Neutrophil (primary cell): Measurements from ENCODE around the gene TPSB2.

Experiments
- H3K27ac ChIP-seq: fragments of 200-600 bp; sonication (generic); 2 replicates; pipeline ENCODE4 v1.5.1; 2016; ENCODE audit warnings: mild to moderate bottlenecking, moderate library complexity
- H3K27me3 ChIP-seq: fragments of 200-600 bp; sonication (generic); 2 replicates; pipeline ENCODE4 v1.6.0; 2016; ENCODE audit warnings: mild to moderate bottlenecking
- H3K36me3 ChIP-seq: fragments of 200-600 bp; sonication (generic); 2 replicates; pipeline ENCODE4 v1.5.1; 2017
- H3K4me1 ChIP-seq, 2 experiments: fragments of 200-600 bp in 1 of 2; sonication (generic) in 1 of 2; 1 replicate in 1 of 2; 2 replicates in 1 of 2; pipeline versions ENCODE4 v1.5.1 to v1.6.1; 2013 to 2016; ENCODE audit warnings: low read depth in 1 of 2, low read length in 1 of 2, mild to moderate bottlenecking in 1 of 2, moderate library complexity in 1 of 2; ENCODE audit not compliant: control insufficient read depth in 1 of 2, insufficient read depth in 1 of 2
- H3K4me3 ChIP-seq, 2 experiments: fragments of 200-600 bp in 1 of 2; sonication (generic) in 1 of 2; 1 replicate in 1 of 2; 2 replicates in 1 of 2; pipeline ENCODE4 v1.5.1; 2013 to 2016; ENCODE audit warnings: low read depth in 1 of 2, low read length in 1 of 2, mild to moderate bottlenecking in 1 of 2, moderate library complexity in 1 of 2
- H3K9me3 ChIP-seq: fragments of 200-600 bp; sonication (generic); 2 replicates; pipeline ENCODE4 v1.5.1; 2016
- TF ChIP-seq, protein P1 (sequence below): fragments of 200-600 bp; sonication (generic); IDR thresholded peaks from 2 replicates; pipeline ENCODE4 v1.5.1; 2016; ENCODE audit warnings: antibody characterized with exemption

The TPSB2 gene

DNA sequence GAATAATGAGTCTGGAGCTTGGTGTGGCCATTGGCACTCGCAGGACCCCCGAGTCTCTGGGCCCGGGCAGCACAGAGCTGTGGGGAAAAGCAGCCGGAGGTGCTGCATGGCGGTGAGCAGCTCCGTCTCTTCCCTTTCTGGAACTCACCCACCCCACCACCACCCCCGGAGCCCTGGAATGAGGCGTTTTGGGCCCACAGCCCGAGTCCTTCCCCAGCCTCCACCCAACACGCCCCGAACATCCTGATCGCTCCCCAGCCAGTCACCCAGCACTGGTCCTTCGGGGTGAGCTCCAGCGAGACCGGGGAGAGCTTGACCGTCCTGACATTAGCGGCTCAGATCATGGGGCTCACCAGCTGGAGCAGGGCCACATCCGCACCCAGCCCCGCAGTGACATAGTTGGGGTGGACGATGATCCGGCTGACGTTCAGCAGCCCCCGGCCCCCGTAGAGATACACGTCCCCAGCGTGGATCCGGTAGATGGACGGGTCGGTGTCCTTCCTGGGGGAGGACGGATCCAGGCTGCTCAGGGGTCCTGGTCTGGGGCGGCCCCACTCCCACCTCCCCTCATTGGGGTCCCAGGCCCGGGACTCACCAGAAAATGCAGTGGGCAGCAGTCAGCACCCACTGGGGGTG is 32.3 kb upstream of the TPSB2 start:
- no peak overlapping the region for H3K27ac ChIP-seq
- TF ChIP-seq, protein P1, sequence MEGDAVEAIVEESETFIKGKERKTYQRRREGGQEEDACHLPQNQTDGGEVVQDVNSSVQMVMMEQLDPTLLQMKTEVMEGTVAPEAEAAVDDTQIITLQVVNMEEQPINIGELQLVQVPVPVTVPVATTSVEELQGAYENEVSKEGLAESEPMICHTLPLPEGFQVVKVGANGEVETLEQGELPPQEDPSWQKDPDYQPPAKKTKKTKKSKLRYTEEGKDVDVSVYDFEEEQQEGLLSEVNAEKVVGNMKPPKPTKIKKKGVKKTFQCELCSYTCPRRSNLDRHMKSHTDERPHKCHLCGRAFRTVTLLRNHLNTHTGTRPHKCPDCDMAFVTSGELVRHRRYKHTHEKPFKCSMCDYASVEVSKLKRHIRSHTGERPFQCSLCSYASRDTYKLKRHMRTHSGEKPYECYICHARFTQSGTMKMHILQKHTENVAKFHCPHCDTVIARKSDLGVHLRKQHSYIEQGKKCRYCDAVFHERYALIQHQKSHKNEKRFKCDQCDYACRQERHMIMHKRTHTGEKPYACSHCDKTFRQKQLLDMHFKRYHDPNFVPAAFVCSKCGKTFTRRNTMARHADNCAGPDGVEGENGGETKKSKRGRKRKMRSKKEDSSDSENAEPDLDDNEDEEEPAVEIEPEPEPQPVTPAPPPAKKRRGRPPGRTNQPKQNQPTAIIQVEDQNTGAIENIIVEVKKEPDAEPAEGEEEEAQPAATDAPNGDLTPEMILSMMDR: no peak
- H3K9me3 ChIP-seq: no peaks in the 10 kb centered on the region
- H3K27me3 ChIP-seq: peaks cover 48% of the 10 kb centered on the region
- H3K4me1 ChIP-seq: no peaks in the 10 kb centered on the region
- no peak overlapping the region for H3K4me3 ChIP-seq
- H3K36me3 ChIP-seq: no peaks in the 10 kb centered on the region

- Histone ChIP-seq H3K36me3 (no peaks in the 10 kb centered on the region), H3K27ac (no peak overlapping the region), H3K27me3 (peaks cover 48% of the 10 kb centered on the region), H3K9me3 (no peaks in the 10 kb centered on the region), H3K4me1 (no peaks in the 10 kb centered on the region), H3K4me3 (no peak overlapping the region)
- TF ChIP-seq, protein P1: no peak
Measured at GRCh38 chr16:1261131-1261892, 31.3 kb upstream of the TPSB2 start.

DNA sequence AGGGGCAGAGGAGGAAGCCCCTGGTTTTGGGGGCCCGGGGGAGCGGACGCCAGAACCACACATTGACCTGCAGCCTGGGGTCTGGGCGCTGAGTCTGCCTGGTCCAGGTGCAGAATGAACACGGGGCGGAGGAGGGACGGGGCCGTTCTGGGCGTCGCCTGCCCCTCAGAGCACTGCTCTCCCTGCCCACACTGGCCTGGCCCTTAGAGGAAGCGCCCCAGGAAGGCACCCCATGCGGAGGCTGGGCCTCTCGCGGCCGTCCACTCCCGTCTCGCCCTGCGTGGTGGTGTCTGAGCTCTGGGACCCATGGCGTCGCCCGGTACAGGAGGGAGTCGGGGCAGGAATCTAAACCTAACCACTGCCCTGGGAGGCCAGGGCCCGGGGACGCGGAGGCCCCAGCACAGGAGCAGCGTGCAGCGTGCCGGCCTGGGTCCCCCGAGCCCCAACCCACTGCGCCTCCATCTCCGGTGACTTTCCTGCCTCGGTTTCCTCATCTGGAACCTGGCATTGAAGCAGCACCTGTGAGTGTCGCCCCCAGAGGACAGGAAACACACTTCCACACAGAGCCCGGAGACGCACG is 30.2 kb upstream of the TPSB2 start:
- Histone ChIP-seq H3K4me1 (no peaks in the 10 kb centered on the region), H3K36me3 (no peaks in the 10 kb centered on the region), H3K27ac (no peak overlapping the region), H3K27me3 (peaks cover 48% of the 10 kb centered on the region), H3K4me3 (no peak overlapping the region), H3K9me3 (no peaks in the 10 kb centered on the region)
- TF ChIP-seq, protein P1: no peak

GRCh38 chr16:1259760-1260068 is 29.7 kb upstream of the TPSB2 start:
- TF ChIP-seq, protein P1: no peak
- no peak overlapping the region for H3K27ac ChIP-seq
- no peaks in the 10 kb centered on the region for H3K4me1 ChIP-seq
- H3K27me3 ChIP-seq: peaks cover 48% of the 10 kb centered on the region
- no peaks in the 10 kb centered on the region for H3K36me3 ChIP-seq
- no peaks in the 10 kb centered on the region for H3K9me3 ChIP-seq
- no peak overlapping the region for H3K4me3 ChIP-seq

- Histone ChIP-seq H3K36me3 (no peaks in the 10 kb centered on the region), H3K4me1 (no peaks in the 10 kb centered on the region), H3K9me3 (no peaks in the 10 kb centered on the region), H3K27ac (no peak overlapping the region), H3K27me3 (peaks cover 48% of the 10 kb centered on the region), H3K4me3 (no peak overlapping the region)
- TF ChIP-seq, protein P1: no peak
Measured at GRCh38 chr16:1258906-1259759, 29.1 kb upstream of the TPSB2 start.
